ENCODE data around the gene SLC25A38. TPM values are rescaled to one million over a fixed set of nuclear protein-coding genes. Genes with fewer than 3 reads are reported as not detected.

SLC25A38 gene
- total RNA-seq, 4 donors from 2014 or later, result 43.8 to 51.2 (median 48.2) TPM

- Histone ChIP-seq H3K4me1 (peaks cover 14 to 20% of the 10 kb centered on the region in 2 donors), H3K9me3 (no peaks in the 10 kb centered on the region), H3K27ac (no peak overlapping the region), H3K36me3 (peaks cover 0 to 15% of the 10 kb centered on the region in 2 donors), H3K4me3 (no peak overlapping the region), H3K27me3 (no peaks in the 10 kb centered on the region)
- no peak for DNase-seq
- intact Hi-C loops (cut with DNase I; ENCODE audit: low total_unique reads), result no loop called here
- ATAC-seq, result no peak
- TF ChIP-seq POLR2A (IDR thresholded peaks at IDR 0.05), result no peak
- TF ChIP-seq, protein P1, sequence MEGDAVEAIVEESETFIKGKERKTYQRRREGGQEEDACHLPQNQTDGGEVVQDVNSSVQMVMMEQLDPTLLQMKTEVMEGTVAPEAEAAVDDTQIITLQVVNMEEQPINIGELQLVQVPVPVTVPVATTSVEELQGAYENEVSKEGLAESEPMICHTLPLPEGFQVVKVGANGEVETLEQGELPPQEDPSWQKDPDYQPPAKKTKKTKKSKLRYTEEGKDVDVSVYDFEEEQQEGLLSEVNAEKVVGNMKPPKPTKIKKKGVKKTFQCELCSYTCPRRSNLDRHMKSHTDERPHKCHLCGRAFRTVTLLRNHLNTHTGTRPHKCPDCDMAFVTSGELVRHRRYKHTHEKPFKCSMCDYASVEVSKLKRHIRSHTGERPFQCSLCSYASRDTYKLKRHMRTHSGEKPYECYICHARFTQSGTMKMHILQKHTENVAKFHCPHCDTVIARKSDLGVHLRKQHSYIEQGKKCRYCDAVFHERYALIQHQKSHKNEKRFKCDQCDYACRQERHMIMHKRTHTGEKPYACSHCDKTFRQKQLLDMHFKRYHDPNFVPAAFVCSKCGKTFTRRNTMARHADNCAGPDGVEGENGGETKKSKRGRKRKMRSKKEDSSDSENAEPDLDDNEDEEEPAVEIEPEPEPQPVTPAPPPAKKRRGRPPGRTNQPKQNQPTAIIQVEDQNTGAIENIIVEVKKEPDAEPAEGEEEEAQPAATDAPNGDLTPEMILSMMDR (IDR thresholded peaks at IDR 0.05 in 4 of 5, conservative IDR thresholded peaks at IDR 0.05 in 1 of 5), result no peak
- in situ Hi-C loops (cut with MboI; ENCODE audit: low sequenced_read_pairs in 4 of 4), result loop anchor here in 1 of 4 donors (25.0 kb wide), 1 partner anchor 1076 kb away; the partner anchor contains the start of gene RPL14
Measured at GRCh38 chr3:39386318-39386717, 3.1 kb downstream of the SLC25A38 start.

GRCh38 chr3:39387411-39387975 lies 4.3 kb downstream of the SLC25A38 start:
- Histone ChIP-seq H3K27ac (no peak overlapping the region), H3K36me3 (peaks cover 0 to 27% of the 10 kb centered on the region in 2 donors), H3K4me1 (peaks cover 14 to 20% of the 10 kb centered on the region in 2 donors), H3K9me3 (no peaks in the 10 kb centered on the region), H3K4me3 (no peak overlapping the region), H3K27me3 (no peaks in the 10 kb centered on the region)
- intact Hi-C loops (cut with DNase I; ENCODE audit: low total_unique reads) (no loop called here), in situ Hi-C loops (cut with MboI; ENCODE audit: low sequenced_read_pairs in 4 of 4) (loop anchor here in 1 of 4 donors (25.0 kb wide), 1 partner anchor 1075 kb away; the partner anchor contains the start of gene RPL14)
- no peak for DNase-seq
- TF ChIP-seq, protein P1 (IDR thresholded peaks at IDR 0.05 in 4 of 5, conservative IDR thresholded peaks at IDR 0.05 in 1 of 5), result no peak
- TF ChIP-seq POLR2A (IDR thresholded peaks at IDR 0.05), result no peak
- ATAC-seq, result no peak

GRCh38 chr3:39388153-39388552 lies 5.0 kb downstream of the SLC25A38 start:
- H3K27ac ChIP-seq, result no peak overlapping the region
- no peak for DNase-seq
- TF ChIP-seq POLR2A (IDR thresholded peaks at IDR 0.05), result no peak
- TF ChIP-seq, protein P1 (IDR thresholded peaks at IDR 0.05 in 4 of 5, conservative IDR thresholded peaks at IDR 0.05 in 1 of 5), result no peak
- no peak for ATAC-seq
- no peaks in the 10 kb centered on the region for H3K9me3 ChIP-seq
- no peaks in the 10 kb centered on the region for H3K27me3 ChIP-seq
- H3K36me3 ChIP-seq, result peaks cover 0 to 33% of the 10 kb centered on the region in 2 donors
- no peak overlapping the region for H3K4me3 ChIP-seq
- peaks cover 14 to 20% of the 10 kb centered on the region in 2 donors for H3K4me1 ChIP-seq
- in situ Hi-C loops (cut with MboI; ENCODE audit: low sequenced_read_pairs in 4 of 4), result loop anchor here in 1 of 4 donors (25.0 kb wide), 1 partner anchor 1074 kb away; the partner anchor contains the start of gene RPL14
- intact Hi-C loops (cut with DNase I; ENCODE audit: low total_unique reads), result no loop called here

- in situ Hi-C loops (cut with MboI; ENCODE audit: low sequenced_read_pairs in 4 of 4), result loop anchor here in 1 of 4 donors (25.0 kb wide), 1 partner anchor 1074 kb away; the partner anchor contains the start of gene RPL14
- Histone ChIP-seq H3K27ac (no peak overlapping the region), H3K9me3 (no peaks in the 10 kb centered on the region), H3K4me3 (no peak overlapping the region), H3K36me3 (peaks cover 0 to 40% of the 10 kb centered on the region in 2 donors), H3K4me1 (peaks cover 14 to 20% of the 10 kb centered on the region in 2 donors), H3K27me3 (no peaks in the 10 kb centered on the region)
- intact Hi-C loops (cut with DNase I; ENCODE audit: low total_unique reads), result no loop called here
- TF ChIP-seq, protein P1 (IDR thresholded peaks at IDR 0.05 in 4 of 5, conservative IDR thresholded peaks at IDR 0.05 in 1 of 5), result no peak
- TF ChIP-seq POLR2A (IDR thresholded peaks at IDR 0.05), result no peak
- ATAC-seq, result no peak
- DNase-seq, result no peak
Measured at GRCh38 chr3:39388741-39389248, 5.6 kb downstream of the SLC25A38 start.

Measured in gastrocnemius medialis (tissue), 4 donors.